ENCODE data around the gene DDAH1.

DNA sequence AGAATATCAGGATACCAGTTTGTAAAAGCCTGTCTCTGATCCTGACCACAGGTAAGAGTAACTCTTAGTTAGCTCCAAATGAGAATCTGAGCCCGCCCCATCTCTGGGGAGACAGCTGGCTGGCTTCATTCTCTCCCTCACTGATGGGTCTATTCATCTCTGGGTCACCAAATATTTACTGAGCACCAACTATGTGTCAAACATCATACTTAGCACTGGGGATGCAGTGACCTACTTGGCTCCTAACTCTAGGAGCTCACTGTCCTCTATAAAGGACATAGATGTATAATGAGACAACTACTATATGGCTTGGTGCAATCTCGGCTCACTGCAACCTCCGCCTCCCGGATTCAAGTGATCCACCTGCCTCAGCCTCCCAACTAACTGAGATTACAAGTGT, 158.7 kb downstream of the DDAH1 start:
- TF ChIP-seq POLR2AphosphoS5 (IDR thresholded peaks at IDR 0.05; ENCODE audit: low read depth, low read length) = no peak
- no peak for TF ChIP-seq TAF1 (IDR thresholded peaks at IDR 0.05; ENCODE audit: borderline replicate concordance, low read depth, low read length)
- TF ChIP-seq POLR2A (IDR thresholded peaks at IDR 0.05; ENCODE audit: low read depth, low read length) = no peak
